HG03521 (cell line): ENCODE data around the gene CHST9.
"Not testable (repeated sequence)": the region's sequence is repeated elsewhere in the genome, so short reads cannot be mapped to it uniquely, and the experiment has no call there.

ENCODE experiments used
- ATAC-seq: cut with Tn5 transposase; IDR thresholded peaks from one replicate; pipeline ENCODE4 v1.9.1; 2021; ENCODE audit warnings: mild to moderate bottlenecking, moderate library complexity; ENCODE audit not compliant: unreplicated experiment

CHST9 gene

GRCh38 chr18:27185025-27185763 is at the start of gene CHST9:
Gene CHST9 (minus strand): TSS chr18:27185308. CDS start chr18:27142809, 42,499 bp downstream.
- ATAC-seq, result no peak

GRCh38 chr18:27232355-27232754 is 47.2 kb upstream of the CHST9 start:
- not testable (repeated sequence) for ATAC-seq

- ATAC-seq, result not testable (repeated sequence)
Observed at GRCh38 chr18:27231671-27232070, 46.6 kb upstream of the CHST9 start.

GRCh38 chr18:27231221-27231620 is 46.1 kb upstream of the CHST9 start:
- ATAC-seq, result not testable (repeated sequence)

GRCh38 chr18:27227721-27228120 is 42.6 kb upstream of the CHST9 start:
- no peak for ATAC-seq

- ATAC-seq, result no peak
Observed at GRCh38 chr18:27226556-27227075, 41.5 kb upstream of the CHST9 start.

GRCh38 chr18:27225947-27226481 is 40.9 kb upstream of the CHST9 start:
- ATAC-seq, result no peak

- no peak for ATAC-seq
Observed at GRCh38 chr18:27223526-27224291, 38.6 kb upstream of the CHST9 start.

GRCh38 chr18:27214831-27215230 is 29.7 kb upstream of the CHST9 start:
- no peak for ATAC-seq

GRCh38 chr18:27213123-27213717 is 28.1 kb upstream of the CHST9 start:
- no peak for ATAC-seq

- no peak for ATAC-seq
Observed at GRCh38 chr18:27211569-27211968, 26.5 kb upstream of the CHST9 start.

- no peak for ATAC-seq
Observed at GRCh38 chr18:27206411-27206810, 21.3 kb upstream of the CHST9 start.

- ATAC-seq, result no peak
Observed at GRCh38 chr18:27202741-27203140, 17.6 kb upstream of the CHST9 start.

GRCh38 chr18:27198036-27198435 is 12.9 kb upstream of the CHST9 start:
- no peak for ATAC-seq

- ATAC-seq, result no peak
Observed at GRCh38 chr18:27188309-27188708, 3.2 kb upstream of the CHST9 start.

GRCh38 chr18:27185897-27186296 is 789 bp upstream of the CHST9 start:
- no peak for ATAC-seq

GRCh38 chr18:27184115-27185024 is 738 bp downstream of the CHST9 start:
- no peak for ATAC-seq

- no peak for ATAC-seq
Observed at GRCh38 chr18:27181726-27182125, 3.4 kb downstream of the CHST9 start.

- no peak for ATAC-seq
Observed at GRCh38 chr18:27178424-27178823, 6.7 kb downstream of the CHST9 start.

- ATAC-seq, result no peak
Observed at GRCh38 chr18:27175914-27176313, 9.2 kb downstream of the CHST9 start.
